Immature natural killer cell (primary cell): ENCODE results near the gene HOXB2. TPM values are rescaled to one million over a fixed set of nuclear protein-coding genes. Genes with fewer than 3 reads are reported as not detected.

Experiments used
- DNase-seq, 3 donors: peaks; one replicate each; pipeline ENCODE4 v3.0.0; 2022; ENCODE audit warnings: mixed read lengths in 1 of 3
- H3K27ac Mint-ChIP-seq, 6 donors: one replicate each; pipeline ENCODE4 v1.8.0; 2020; ENCODE audit warnings: mixed read lengths in 6 of 6, mild to moderate bottlenecking in 5 of 6, inconsistent platforms in 4 of 6, moderate library complexity in 3 of 6
- H3K27me3 Mint-ChIP-seq, 3 donors: one replicate each; pipeline ENCODE4 v1.8.0; 2020 to 2021; ENCODE audit warnings: low read depth in 3 of 3, mild to moderate bottlenecking in 3 of 3, mixed read lengths in 3 of 3, moderate library complexity in 3 of 3, inconsistent platforms in 1 of 3
- H3K36me3 Mint-ChIP-seq, 3 donors: one replicate each; pipeline ENCODE4 v1.8.0; 2020; ENCODE audit warnings: mixed read lengths in 3 of 3, inconsistent platforms in 2 of 3, mild to moderate bottlenecking in 2 of 3
- H3K4me1 Mint-ChIP-seq, 2 donors: one replicate each; pipeline ENCODE4 v1.8.0; 2020; ENCODE audit warnings: inconsistent platforms in 2 of 2, mild to moderate bottlenecking in 2 of 2, mixed read lengths in 2 of 2, moderate library complexity in 1 of 2
- H3K4me3 Mint-ChIP-seq, 5 donors: one replicate each; pipeline ENCODE4 v1.8.0; 2020; ENCODE audit warnings: mild to moderate bottlenecking in 5 of 5, mixed read lengths in 5 of 5, inconsistent platforms in 3 of 5, moderate library complexity in 3 of 5
- H3K9me3 Mint-ChIP-seq, 6 donors: one replicate each; pipeline ENCODE4 v1.8.0; 2020; ENCODE audit warnings: mild to moderate bottlenecking in 6 of 6, mixed read lengths in 6 of 6, inconsistent platforms in 4 of 6, moderate library complexity in 3 of 6
- polyA plus RNA-seq, 3 donors: library from polyadenylated mRNA; unstranded; fragments of 300-500 nt; fragmentation: Illumina TruSeq; gene quantifications; one replicate each; pipeline ENCODE4 v1.2.3, GENCODE V29; 2021

Gene HOXB2
- polyA plus RNA-seq, 3 donors from 2014 or later = 15.9 to 32.6 (median 18.3) TPM

DNA sequence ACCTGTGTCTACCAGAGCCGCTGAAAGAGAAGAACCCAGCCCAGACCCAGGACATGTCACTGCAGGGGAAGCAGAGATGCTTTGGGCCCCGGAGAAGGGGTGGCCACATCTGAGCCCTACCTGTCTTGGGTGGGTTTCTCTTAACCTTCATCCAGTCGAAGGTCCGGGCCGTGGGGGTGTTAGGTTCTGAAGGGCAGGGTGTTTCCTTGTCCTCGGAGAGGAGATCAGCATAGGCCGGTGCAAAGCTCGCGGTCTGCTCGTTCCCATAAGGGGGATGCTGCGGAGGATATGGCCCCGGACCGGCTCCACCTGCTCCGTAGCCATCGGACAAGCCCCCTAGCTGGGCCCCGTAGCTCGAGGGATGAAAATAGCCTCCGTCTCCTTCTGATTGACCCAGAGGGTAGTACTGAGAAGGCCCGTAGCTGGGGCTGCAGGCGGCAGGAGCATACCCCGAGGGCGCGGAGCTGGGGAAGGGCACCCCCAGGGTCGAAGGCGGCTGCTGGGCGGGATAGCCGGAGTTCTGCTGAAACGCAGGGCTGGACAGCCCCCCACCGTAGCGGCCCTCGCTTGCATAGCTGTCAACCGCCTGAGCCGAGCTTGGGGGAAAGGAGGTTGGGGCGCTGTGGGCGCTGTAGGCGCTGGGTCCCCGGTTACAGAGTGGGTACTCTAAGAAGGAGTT, 14.6 kb downstream of the HOXB2 start:
- Mint-ChIP-seq H3K4me3 (no peak overlapping the region), H3K9me3 (no peaks in the 10 kb centered on the region), H3K36me3 (peaks cover 0 to 8% (median 8%) of the 10 kb centered on the region in 3 donors), H3K27me3 (peaks cover 3 to 20% (median 6%) of the 10 kb centered on the region in 3 donors), H3K4me1 (peaks cover 2 to 12% of the 10 kb centered on the region in 2 donors), H3K27ac (no peak overlapping the region)
- DNase-seq = no peak

DNA sequence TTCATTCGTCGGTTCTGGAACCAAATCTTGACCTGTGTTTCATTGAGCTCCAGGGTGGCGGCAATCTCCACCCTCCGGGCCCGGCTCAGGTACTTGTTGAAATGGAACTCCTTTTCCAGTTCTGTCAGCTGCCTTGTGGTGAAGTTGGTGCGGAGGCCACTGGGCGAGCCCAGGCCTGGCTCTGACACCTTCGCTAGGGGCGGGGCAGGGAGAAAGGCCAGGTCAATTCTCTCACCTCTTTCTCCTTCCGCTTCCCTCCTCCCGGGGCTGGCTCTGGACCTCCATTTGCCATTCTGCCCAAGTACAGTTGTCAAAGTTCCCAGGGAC, 15.3 kb downstream of the HOXB2 start:
- no peak overlapping the region for H3K27ac Mint-ChIP-seq
- no peak overlapping the region for H3K4me3 Mint-ChIP-seq
- no peaks in the 10 kb centered on the region for H3K9me3 Mint-ChIP-seq
- no peak for DNase-seq
- H3K36me3 Mint-ChIP-seq = peaks cover 0 to 8% (median 8%) of the 10 kb centered on the region in 3 donors
- H3K4me1 Mint-ChIP-seq = peaks cover 2 to 12% of the 10 kb centered on the region in 2 donors
- peaks cover 3 to 24% (median 12%) of the 10 kb centered on the region in 3 donors for H3K27me3 Mint-ChIP-seq

DNA sequence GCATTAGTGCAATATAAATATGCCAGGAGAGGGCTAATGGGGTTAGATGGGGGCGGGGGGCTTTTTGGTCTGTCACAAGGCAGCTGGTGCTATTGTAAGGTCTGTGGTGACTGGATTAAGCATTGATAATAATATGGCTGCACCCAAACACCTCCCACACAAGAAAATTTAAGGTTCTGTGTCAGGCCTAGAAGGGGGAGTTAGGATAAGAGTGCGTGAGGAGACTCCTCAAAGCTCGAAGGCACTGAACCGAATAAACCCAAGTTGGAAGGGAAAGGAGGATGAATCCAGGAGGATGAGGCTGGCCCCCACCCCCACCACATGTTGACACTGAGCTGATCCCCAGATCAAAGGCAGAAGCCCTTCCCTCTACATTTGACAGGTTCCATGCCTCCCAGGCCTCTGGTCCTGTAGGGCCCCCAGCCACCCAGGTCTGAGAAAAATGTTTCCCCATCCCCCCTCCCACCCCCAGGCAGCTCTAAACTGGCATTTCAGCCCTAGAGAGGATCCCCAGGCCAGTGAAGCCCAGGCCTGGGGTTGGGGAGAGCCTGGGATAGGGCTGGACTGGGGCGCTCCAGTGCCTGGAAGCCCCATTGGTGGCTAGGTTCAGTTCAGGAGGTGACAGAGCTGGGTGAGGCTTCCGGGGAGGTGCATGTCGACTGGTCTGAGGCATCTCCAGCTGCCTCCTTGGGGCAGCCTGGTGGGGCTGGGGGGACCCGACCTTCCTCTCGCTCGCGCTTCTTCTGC, 15.8 kb downstream of the HOXB2 start:
- no peak overlapping the region for H3K27ac Mint-ChIP-seq
- peaks cover 0 to 8% (median 8%) of the 10 kb centered on the region in 3 donors for H3K36me3 Mint-ChIP-seq

DNA sequence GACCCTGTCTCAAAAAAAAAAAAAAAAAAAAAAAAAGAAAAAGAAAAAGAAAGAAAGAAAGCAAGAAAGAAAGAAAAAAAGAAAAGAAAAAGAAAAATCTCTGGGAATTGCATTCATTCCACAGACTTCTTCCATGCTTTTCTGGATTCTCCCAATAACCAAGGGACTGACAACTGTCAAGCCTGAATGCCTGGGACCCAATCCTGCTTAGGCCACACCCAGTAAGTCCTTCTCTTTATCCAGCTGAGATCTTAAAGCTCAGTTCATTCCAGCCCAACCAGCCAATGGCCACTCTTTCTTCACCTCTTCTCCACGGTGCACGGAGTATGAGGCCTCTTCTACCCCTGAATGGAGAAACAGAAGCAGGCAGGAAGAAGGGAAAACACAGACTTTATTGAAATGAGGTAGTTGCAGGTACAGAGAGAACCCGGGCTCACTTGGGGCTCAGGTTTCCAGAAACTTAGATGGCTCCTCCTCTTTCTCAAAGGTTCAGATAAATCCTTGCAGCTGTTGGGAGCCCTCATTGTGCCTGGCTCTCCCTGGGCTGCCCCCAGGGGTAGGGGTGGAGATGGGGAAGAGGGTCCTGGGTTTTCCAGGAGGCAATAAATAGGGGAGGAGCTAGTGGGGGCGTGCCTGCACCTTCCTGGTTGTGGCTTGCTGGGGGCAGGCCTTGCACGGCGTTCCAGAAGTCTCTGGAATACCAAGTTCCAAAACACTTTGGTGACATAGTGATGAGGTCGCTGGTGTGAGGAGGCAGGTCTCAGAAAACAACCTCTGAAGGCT, 16.6 kb downstream of the HOXB2 start:
- no peak overlapping the region for H3K27ac Mint-ChIP-seq
- peak overlapping the region in 1 of 5 donors; percentile 8 for H3K4me3 Mint-ChIP-seq
- DNase-seq = no peak
- no peaks in the 10 kb centered on the region for H3K9me3 Mint-ChIP-seq
- H3K4me1 Mint-ChIP-seq = peaks cover 2 to 12% of the 10 kb centered on the region in 2 donors
- H3K36me3 Mint-ChIP-seq = peaks cover 0 to 8% (median 8%) of the 10 kb centered on the region in 3 donors
- H3K27me3 Mint-ChIP-seq = peaks cover 3 to 29% (median 12%) of the 10 kb centered on the region in 3 donors

More for the DNA sequence above, 15.8 kb downstream of the HOXB2 start:
- peaks cover 3 to 25% (median 12%) of the 10 kb centered on the region in 3 donors for H3K27me3 Mint-ChIP-seq
- H3K4me3 Mint-ChIP-seq = no peak overlapping the region
- DNase-seq = no peak
- H3K9me3 Mint-ChIP-seq = no peaks in the 10 kb centered on the region
- peaks cover 2 to 12% of the 10 kb centered on the region in 2 donors for H3K4me1 Mint-ChIP-seq

DNA sequence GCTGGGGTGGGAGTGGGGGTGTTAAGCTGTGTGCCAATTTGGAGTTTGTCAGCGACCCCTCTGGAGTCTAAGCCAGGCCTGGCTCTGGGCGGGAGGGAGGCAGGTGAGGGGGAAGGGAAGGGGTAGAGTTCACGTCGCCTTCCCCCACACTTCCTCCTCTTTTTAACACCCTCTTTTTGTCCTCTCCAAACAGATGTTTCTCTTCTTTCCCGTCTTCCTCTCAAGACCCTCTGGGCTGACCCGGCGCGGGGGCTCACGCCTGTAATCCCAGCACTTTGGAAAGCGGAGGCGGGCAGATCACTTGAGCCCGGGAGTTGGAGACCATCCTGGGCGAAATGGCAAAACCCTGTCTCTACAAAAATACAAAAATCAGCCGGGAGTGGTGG, 17.4 kb downstream of the HOXB2 start:
- Mint-ChIP-seq H3K9me3 (no peaks in the 10 kb centered on the region), H3K27me3 (peaks cover 3 to 32% (median 14%) of the 10 kb centered on the region in 3 donors), H3K36me3 (peaks cover 0 to 8% (median 8%) of the 10 kb centered on the region in 3 donors), H3K27ac (no peak overlapping the region), H3K4me3 (peak overlapping the region in 3 of 5 donors; percentile 27 to 38 (median 32)), H3K4me1 (peaks cover 2 to 12% of the 10 kb centered on the region in 2 donors)
- no peak for DNase-seq

DNA sequence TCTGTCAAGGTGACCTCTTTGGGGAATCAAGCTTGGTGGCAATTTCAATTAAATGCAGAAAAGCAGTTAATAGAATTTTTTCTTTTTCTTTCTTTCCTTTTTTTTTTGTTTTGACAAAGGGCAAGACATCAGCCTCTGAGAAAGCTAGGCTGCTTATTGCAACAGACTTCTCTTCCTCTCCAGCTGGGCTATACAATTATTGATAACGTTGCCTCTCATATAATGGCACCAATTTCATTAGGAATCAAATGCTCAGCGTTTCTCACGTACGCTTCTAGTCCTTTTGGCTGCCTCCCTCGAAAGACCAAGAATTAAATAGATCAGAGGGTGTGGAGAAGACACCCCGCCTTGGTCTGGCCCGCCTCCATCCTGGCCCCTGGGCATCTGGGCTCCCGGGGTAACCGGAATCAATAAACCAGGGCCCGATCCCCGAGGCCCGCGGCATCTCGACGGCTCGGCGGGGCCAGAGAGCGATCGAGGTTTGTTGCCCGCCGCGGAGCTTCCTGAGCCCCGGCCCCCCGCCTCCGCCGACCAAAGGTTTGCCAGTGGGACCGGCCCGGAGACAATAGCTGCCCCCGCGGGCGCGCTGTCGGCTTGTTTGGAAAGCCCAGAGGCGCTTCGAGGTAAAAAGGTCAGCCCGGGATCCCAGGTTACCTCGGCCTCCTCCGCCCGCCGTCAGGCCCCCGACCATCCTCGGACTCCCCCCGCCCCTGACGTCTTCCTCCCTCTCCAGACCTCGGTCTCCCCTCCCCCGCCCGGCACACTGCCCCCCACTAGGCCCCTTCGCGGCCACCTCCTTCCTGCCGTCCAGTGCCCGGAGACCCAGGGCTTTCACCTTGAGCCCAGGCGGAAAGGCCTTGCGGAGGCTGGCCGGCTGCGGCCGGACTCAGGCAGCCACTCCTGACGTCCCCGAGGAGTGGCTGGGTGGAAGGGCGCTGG, 18.0 kb downstream of the HOXB2 start:
- H3K27ac Mint-ChIP-seq = no peak overlapping the region
- no peaks in the 10 kb centered on the region for H3K9me3 Mint-ChIP-seq
- peaks cover 2 to 12% of the 10 kb centered on the region in 2 donors for H3K4me1 Mint-ChIP-seq
- peak overlapping the region in 1 of 5 donors; percentile 40 for H3K4me3 Mint-ChIP-seq
- peak in 1 of 3 donors; percentile 19 for DNase-seq
- peaks cover 0 to 8% (median 8%) of the 10 kb centered on the region in 3 donors for H3K36me3 Mint-ChIP-seq
- peaks cover 1 to 34% (median 14%) of the 10 kb centered on the region in 3 donors for H3K27me3 Mint-ChIP-seq

DNA sequence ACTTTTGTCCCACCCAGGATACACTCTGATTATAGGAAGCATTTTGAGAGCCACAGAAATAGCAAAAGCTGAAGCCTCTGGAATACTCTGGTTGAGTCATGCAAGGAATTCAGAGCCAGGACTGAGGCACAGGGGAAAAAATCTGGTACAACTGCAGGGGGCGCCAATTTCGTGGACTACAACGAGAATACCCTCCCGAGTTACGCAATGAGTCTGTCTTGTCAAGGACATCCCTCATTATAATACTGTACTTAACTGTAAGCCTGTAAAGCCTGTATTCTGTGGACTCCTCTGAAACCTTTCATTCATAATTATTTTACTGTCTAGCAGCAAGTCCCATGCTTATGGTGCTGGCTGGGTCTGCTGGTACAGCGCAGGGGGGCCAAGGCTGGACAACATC, 21.9 kb downstream of the HOXB2 start:
- no peak overlapping the region for H3K27ac Mint-ChIP-seq
- H3K36me3 Mint-ChIP-seq = peaks cover 0 to 8% (median 3%) of the 10 kb centered on the region in 3 donors
- no peak for DNase-seq
- H3K4me1 Mint-ChIP-seq = peaks cover 2 to 12% of the 10 kb centered on the region in 2 donors
- peaks cover 5 to 35% (median 14%) of the 10 kb centered on the region in 3 donors for H3K27me3 Mint-ChIP-seq
- H3K4me3 Mint-ChIP-seq = no peak overlapping the region
- H3K9me3 Mint-ChIP-seq = no peaks in the 10 kb centered on the region

DNA sequence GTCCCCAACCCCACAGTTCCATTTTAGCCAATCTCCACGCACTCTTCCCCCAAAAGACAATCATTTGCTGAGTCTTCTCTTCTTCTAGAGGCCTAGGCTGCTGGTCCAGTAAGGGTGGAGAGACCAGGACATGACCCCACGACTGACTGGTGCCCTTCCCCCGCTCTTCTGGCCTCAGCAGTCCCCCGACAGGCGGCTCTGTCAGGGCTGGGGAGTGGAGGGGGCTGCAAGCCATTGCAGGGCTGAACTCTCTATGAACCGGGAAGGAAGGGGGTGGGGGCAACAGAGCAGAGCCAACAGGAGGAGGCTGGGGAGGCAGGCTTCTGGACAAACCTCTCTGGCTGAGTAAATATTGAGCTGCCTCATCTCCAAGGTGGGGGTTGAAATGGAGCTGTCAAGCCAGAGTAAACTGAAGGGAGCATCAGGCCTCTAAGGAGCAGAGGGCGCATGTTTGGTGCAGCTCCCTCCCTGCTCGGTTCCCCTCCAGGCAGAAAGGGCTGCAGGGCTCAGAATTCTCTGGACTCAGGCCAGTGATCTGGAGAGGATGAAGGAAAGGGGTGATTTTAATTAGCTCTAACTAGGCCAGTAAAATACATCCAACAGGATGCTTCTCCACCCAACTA, 22.8 kb downstream of the HOXB2 start:
- peaks cover 0 to 8% (median 3%) of the 10 kb centered on the region in 3 donors for H3K36me3 Mint-ChIP-seq
- DNase-seq = no peak
- H3K27me3 Mint-ChIP-seq = peaks cover 5 to 30% (median 10%) of the 10 kb centered on the region in 3 donors
- H3K9me3 Mint-ChIP-seq = no peaks in the 10 kb centered on the region
- no peak overlapping the region for H3K4me3 Mint-ChIP-seq
- H3K27ac Mint-ChIP-seq = no peak overlapping the region
- peaks cover 0 to 12% of the 10 kb centered on the region in 2 donors for H3K4me1 Mint-ChIP-seq

DNA sequence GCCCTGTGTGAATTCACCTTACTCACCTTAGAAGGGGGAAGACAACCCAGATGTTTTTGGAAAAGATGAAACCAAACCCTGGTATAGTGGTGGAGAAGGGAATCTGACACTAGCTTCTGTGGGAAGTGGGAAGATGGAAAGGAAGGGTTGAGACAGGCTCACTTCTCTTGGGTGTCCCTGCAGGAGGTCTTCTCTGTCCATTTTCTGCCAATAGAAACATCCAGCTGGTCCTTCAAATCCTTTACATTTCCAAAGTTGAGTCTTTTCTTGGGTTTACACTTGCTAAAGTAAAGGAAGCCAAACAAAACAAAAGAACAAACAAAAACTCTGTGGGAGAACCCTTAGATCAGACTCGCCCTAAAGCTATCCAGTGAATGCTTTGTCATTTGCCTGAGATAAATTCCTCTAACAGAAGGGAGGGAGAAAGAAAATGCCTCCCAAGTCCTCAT, 24.3 kb downstream of the HOXB2 start:
- Mint-ChIP-seq H3K27me3 (peaks cover 3 to 21% (median 13%) of the 10 kb centered on the region in 3 donors), H3K36me3 (no peaks in the 10 kb centered on the region), H3K9me3 (no peaks in the 10 kb centered on the region), H3K4me1 (no peaks in the 10 kb centered on the region), H3K27ac (no peak overlapping the region), H3K4me3 (no peak overlapping the region)
- no peak for DNase-seq

DNA sequence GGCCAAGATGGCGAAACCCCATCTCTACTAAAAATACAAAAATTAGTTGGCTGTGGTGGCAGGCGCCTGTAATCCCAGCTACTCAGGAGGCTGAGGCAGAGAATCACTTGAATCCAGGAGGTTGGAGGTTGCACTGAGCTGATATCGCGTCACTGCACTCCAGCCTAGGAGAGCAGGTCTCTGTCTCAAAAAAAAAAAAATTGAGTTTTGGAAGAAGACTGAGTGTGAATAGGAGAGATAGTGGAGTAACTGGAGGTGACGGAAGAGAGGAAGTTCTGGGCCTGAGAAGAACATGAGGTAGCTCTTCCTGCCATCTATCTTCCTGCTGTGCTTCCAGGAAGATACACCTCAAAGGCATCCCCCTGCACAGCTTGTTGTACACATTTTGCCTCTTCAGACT, 25.5 kb downstream of the HOXB2 start:
- no peak for DNase-seq
- peaks cover 3 to 23% (median 8%) of the 10 kb centered on the region in 3 donors for H3K27me3 Mint-ChIP-seq
- no peaks in the 10 kb centered on the region for H3K9me3 Mint-ChIP-seq
- no peak overlapping the region for H3K4me3 Mint-ChIP-seq
- no peaks in the 10 kb centered on the region for H3K4me1 Mint-ChIP-seq
- H3K36me3 Mint-ChIP-seq = no peaks in the 10 kb centered on the region
- peak overlapping the region in 1 of 6 donors; percentile 30 for H3K27ac Mint-ChIP-seq

DNA sequence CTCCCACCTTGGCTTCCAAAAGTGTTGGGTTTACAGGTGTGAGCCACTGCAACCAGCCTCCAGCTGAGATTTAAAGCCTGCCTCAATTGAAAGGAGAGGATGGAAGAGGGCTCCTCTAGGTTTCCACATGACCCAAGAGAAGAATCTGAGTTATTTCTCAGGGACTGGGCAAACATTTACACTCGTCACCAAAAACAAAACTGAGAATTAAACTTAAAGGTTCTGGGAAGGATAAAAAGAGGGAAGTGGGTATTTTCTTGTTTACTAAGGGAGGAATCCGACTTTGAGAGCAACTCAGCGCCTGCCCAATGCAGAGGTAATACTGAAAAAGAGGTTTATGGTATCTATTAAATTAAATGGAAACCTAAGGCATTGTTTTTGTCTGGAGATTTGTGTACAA, 27.4 kb downstream of the HOXB2 start:
- H3K27me3 Mint-ChIP-seq = peaks cover 6 to 15% (median 7%) of the 10 kb centered on the region in 3 donors

More for the DNA sequence above, 27.4 kb downstream of the HOXB2 start:
- H3K4me1 Mint-ChIP-seq = peaks cover 0 to 5% of the 10 kb centered on the region in 2 donors
- DNase-seq = no peak
- no peaks in the 10 kb centered on the region for H3K9me3 Mint-ChIP-seq
- no peaks in the 10 kb centered on the region for H3K36me3 Mint-ChIP-seq
- H3K27ac Mint-ChIP-seq = no peak overlapping the region
- no peak overlapping the region for H3K4me3 Mint-ChIP-seq
